OCI-LY3 (cell line): ENCODE results near the gene EPM2A.

ENCODE experiments used
- H2AFZ ChIP-seq: fragments of 200-600, 300-600 bp; shearing (Covaris generic); 2 replicates; pipeline ENCODE4 v1.6.0; 2014; ENCODE audit warnings: antibody characterized with exemption, low read depth, low read length
- H3K27ac ChIP-seq: fragments of 200-600, 300-600 bp; sonication (generic); 2 replicates; pipeline ENCODE4 v1.5.1; 2014; ENCODE audit warnings: mild to moderate bottlenecking, low read length, moderate library complexity, mixed read lengths
- H3K27me3 ChIP-seq: fragments of 200-600, 300-600 bp; sonication (generic); 2 replicates; pipeline ENCODE4 v1.6.1; 2014; ENCODE audit warnings: low read depth, low read length, mixed read lengths
- H3K36me3 ChIP-seq: fragments of 200-600, 300-600 bp; sonication (generic); replicated peaks from 2 replicates; pipeline ENCODE3; 2014; ENCODE audit warnings: low read depth, low read length, mixed read lengths
- H3K4me1 ChIP-seq: fragments of 300-600, 200-600 bp; sonication (generic); 2 replicates; pipeline ENCODE4 v1.6.1; 2014; ENCODE audit warnings: low read length, mixed read lengths
- H3K4me2 ChIP-seq: fragments of 200-600, 300-600 bp; sonication (generic); 2 replicates; pipeline ENCODE4 v1.6.1; 2014; ENCODE audit warnings: low read length, mixed read lengths
- H3K4me3 ChIP-seq: fragments of 300-600, 200-600 bp; sonication (generic); 2 replicates; pipeline ENCODE4 v1.5.1; 2014; ENCODE audit warnings: antibody characterized with exemption, mild to moderate bottlenecking, low read length, moderate library complexity
- H3K79me2 ChIP-seq: fragments of 300-600, 200-600 bp; shearing (Covaris generic); 2 replicates; pipeline ENCODE4 v1.6.1; 2014; ENCODE audit warnings: mild to moderate bottlenecking, low read length, mixed read lengths
- H3K9ac ChIP-seq: fragments of 300-600, 200-600 bp; shearing (Covaris generic); 2 replicates; pipeline ENCODE4 v1.6.0; 2014; ENCODE audit warnings: mild to moderate bottlenecking, low read length, moderate library complexity
- H3K9me3 ChIP-seq: fragments of 200-600, 300-600 bp; shearing (Covaris generic); 2 replicates; pipeline ENCODE4 v1.6.1; 2014; ENCODE audit warnings: low read length, mixed read lengths; ENCODE audit not compliant: insufficient read depth
- H4K20me1 ChIP-seq: fragments of 200-600, 300-600 bp; sonication (generic); 2 replicates; pipeline ENCODE4 v1.6.1; 2016; ENCODE audit warnings: low read length, mixed read lengths; ENCODE audit not compliant: insufficient read depth
- CTCF ChIP-seq: fragments of 200-600, 300-600 bp; sonication (generic); IDR thresholded peaks from 2 replicates; pipeline ENCODE4 v1.5.1; 2014; ENCODE audit warnings: antibody characterized with exemption, low read length, low read depth
- EZH2phosphoT487 ChIP-seq: fragments of 200-600 bp; shearing (Covaris generic); IDR thresholded peaks from 2 replicates; pipeline ENCODE4 v1.6.1; 2018; ENCODE audit warnings: antibody characterized with exemption, mixed run types, low read depth

EPM2A gene

DNA sequence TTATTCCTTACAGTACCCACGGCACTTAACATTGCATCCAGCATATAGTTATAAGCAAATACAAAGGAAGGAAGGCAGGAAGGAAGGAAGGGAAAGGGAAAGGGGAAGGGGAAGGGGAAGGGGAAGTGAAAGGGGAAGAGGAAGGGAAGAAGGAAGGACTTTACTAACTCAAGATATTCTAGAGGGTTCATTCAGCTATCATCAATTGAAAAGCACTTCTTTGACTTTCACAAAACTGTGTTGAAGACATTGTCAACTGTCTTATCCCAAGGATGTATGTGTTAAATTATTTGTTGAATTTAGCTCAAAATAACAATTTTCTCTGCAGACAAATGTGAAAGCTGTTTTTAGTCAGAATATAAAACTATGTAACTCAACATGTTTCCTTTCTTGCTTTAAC is 87.7 kb downstream of the EPM2A start:
- H3K4me2 ChIP-seq: no peak overlapping the region
- no peaks in the 10 kb centered on the region for H3K36me3 ChIP-seq
- no peak overlapping the region for H3K27ac ChIP-seq
- H3K9me3 ChIP-seq: no peaks in the 10 kb centered on the region
- no peak for TF ChIP-seq EZH2phosphoT487
- TF ChIP-seq CTCF: no peak
- H3K27me3 ChIP-seq: no peaks in the 10 kb centered on the region
- no peaks in the 10 kb centered on the region for H3K79me2 ChIP-seq
- H3K9ac ChIP-seq: no peak overlapping the region
- H2AFZ ChIP-seq: no peak overlapping the region
- H3K4me1 ChIP-seq: peaks cover 8% of the 10 kb centered on the region
- no peaks in the 10 kb centered on the region for H4K20me1 ChIP-seq
- no peak overlapping the region for H3K4me3 ChIP-seq

- H3K27ac ChIP-seq: no peak overlapping the region
- no peaks in the 10 kb centered on the region for H3K36me3 ChIP-seq
- H3K79me2 ChIP-seq: no peaks in the 10 kb centered on the region
- H4K20me1 ChIP-seq: no peaks in the 10 kb centered on the region
- H3K27me3 ChIP-seq: no peaks in the 10 kb centered on the region
- no peak overlapping the region for H3K4me2 ChIP-seq
- no peak overlapping the region for H3K9ac ChIP-seq
- no peak for TF ChIP-seq CTCF
- TF ChIP-seq EZH2phosphoT487: no peak
- no peak overlapping the region for H2AFZ ChIP-seq
- H3K9me3 ChIP-seq: no peaks in the 10 kb centered on the region
- peaks cover 3% of the 10 kb centered on the region for H3K4me1 ChIP-seq
- no peak overlapping the region for H3K4me3 ChIP-seq
Observed at GRCh38 chr6:145643760-145644159, 91.6 kb downstream of the EPM2A start.

- no peaks in the 10 kb centered on the region for H4K20me1 ChIP-seq
- H3K9me3 ChIP-seq: no peaks in the 10 kb centered on the region
- no peaks in the 10 kb centered on the region for H3K79me2 ChIP-seq
- H3K36me3 ChIP-seq: no peaks in the 10 kb centered on the region
- no peak overlapping the region for H3K27ac ChIP-seq
- TF ChIP-seq CTCF: peak; percentile 65
- TF ChIP-seq EZH2phosphoT487: no peak
- no peak overlapping the region for H3K4me2 ChIP-seq
- no peak overlapping the region for H3K4me3 ChIP-seq
- H3K4me1 ChIP-seq: no peaks in the 10 kb centered on the region
- no peaks in the 10 kb centered on the region for H3K27me3 ChIP-seq
- no peak overlapping the region for H3K9ac ChIP-seq
- no peak overlapping the region for H2AFZ ChIP-seq
Observed at GRCh38 chr6:145633981-145634627, 101.2 kb downstream of the EPM2A start.

DNA sequence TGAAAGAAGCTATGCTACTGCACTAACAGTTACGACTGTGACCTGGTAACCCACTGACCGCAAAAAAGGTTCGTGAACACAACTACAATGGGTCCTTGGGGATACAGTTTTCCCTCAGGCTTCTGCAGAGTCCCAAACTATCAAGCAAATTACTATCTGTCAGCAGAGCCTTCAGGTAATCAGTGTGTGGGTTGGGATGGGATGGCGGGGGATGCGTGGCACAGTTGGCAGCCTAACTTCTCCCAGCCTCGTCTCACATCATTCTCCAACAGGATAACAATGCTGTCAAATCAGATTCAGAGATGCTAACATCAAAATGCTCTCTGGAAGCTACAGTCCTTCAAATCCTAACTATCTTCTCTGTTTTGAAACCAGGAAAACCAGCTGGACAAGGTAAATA is 102.3 kb downstream of the EPM2A start:
- no peaks in the 10 kb centered on the region for H3K9me3 ChIP-seq
- no peaks in the 10 kb centered on the region for H3K4me1 ChIP-seq
- H3K79me2 ChIP-seq: no peaks in the 10 kb centered on the region
- H3K36me3 ChIP-seq: no peaks in the 10 kb centered on the region
- H4K20me1 ChIP-seq: no peaks in the 10 kb centered on the region
- H2AFZ ChIP-seq: no peak overlapping the region
- H3K4me3 ChIP-seq: no peak overlapping the region
- no peak overlapping the region for H3K27ac ChIP-seq
- no peak for TF ChIP-seq CTCF
- no peak for TF ChIP-seq EZH2phosphoT487
- H3K9ac ChIP-seq: no peak overlapping the region
- no peak overlapping the region for H3K4me2 ChIP-seq
- H3K27me3 ChIP-seq: no peaks in the 10 kb centered on the region
